NCI-H1417 (cell line): Measurements from ENCODE around the gene MGAT4D.
"Not testable (repeated sequence)": the region's sequence is repeated elsewhere in the genome, so short reads cannot be mapped to it uniquely, and the experiment has no call there.

ENCODE experiments used
- DNase-seq, 3 experiments: peaks; one replicate each; lab custom pipeline; 2025; lab: John Stamatoyannopoulos, UW

MGAT4D gene

GRCh38 chr4:140497747-140498636 lies at the start of gene MGAT4D:
Gene MGAT4D (minus strand): TSS chr4:140498293. CDS start chr4:140498222, 71 bp downstream.
- DNase-seq: no peak

GRCh38 chr4:140533951-140534480 lies 35.9 kb upstream of the MGAT4D start:
- DNase-seq: no peak

GRCh38 chr4:140529434-140529833 lies 31.3 kb upstream of the MGAT4D start:
- no peak for DNase-seq

GRCh38 chr4:140523857-140524742 lies 26.0 kb upstream of the MGAT4D start, which contains the start of gene ELMOD2:
Gene ELMOD2 (plus strand): TSS chr4:140524168. CDS start chr4:140525429, 1,261 bp downstream.
- DNase-seq: peak; percentile 91 to 99 (median 97)

GRCh38 chr4:140523370-140523856 lies 25.3 kb upstream of the MGAT4D start:
- no peak for DNase-seq

- no peak for DNase-seq
Measured at GRCh38 chr4:140515423-140515822, 17.3 kb upstream of the MGAT4D start.

- DNase-seq: not testable (repeated sequence)
Measured at GRCh38 chr4:140513765-140514164, 15.7 kb upstream of the MGAT4D start.

GRCh38 chr4:140504261-140504660 lies 6.2 kb upstream of the MGAT4D start:
- no peak for DNase-seq

GRCh38 chr4:140499391-140499790 lies 1.3 kb upstream of the MGAT4D start:
- DNase-seq: peak in 1 of 3 experiments; percentile 10

GRCh38 chr4:140497405-140497746 lies 717 bp downstream of the MGAT4D start:
- no peak for DNase-seq

- no peak for DNase-seq
Measured at GRCh38 chr4:140485939-140486338, 12.2 kb downstream of the MGAT4D start.

- DNase-seq: no peak
Measured at GRCh38 chr4:140483445-140483844, 14.6 kb downstream of the MGAT4D start.

- peak in 1 of 3 experiments; percentile 53 for DNase-seq
Measured at GRCh38 chr4:140472156-140472555, 25.9 kb downstream of the MGAT4D start.

GRCh38 chr4:140469791-140470733 lies 28.0 kb downstream of the MGAT4D start:
- no peak for DNase-seq

- no peak for DNase-seq
Measured at GRCh38 chr4:140466146-140466545, 31.9 kb downstream of the MGAT4D start.

GRCh38 chr4:140463614-140464013 lies 34.5 kb downstream of the MGAT4D start:
- DNase-seq: no peak

GRCh38 chr4:140463182-140463581 lies 34.9 kb downstream of the MGAT4D start:
- no peak for DNase-seq

GRCh38 chr4:140450352-140450751 lies 47.7 kb downstream of the MGAT4D start:
- no peak for DNase-seq

- DNase-seq: peak in 1 of 3 experiments; percentile 26
Measured at GRCh38 chr4:140448830-140449229, 49.3 kb downstream of the MGAT4D start.

- no peak for DNase-seq
Measured at GRCh38 chr4:140448162-140448561, 49.9 kb downstream of the MGAT4D start.

- not testable (repeated sequence) for DNase-seq
Measured at GRCh38 chr4:140444347-140444746, 53.7 kb downstream of the MGAT4D start.
